Endothelial cell of umbilical vein (primary cell): ENCODE data around the gene DCLRE1A. TPM values are rescaled to one million over a fixed set of nuclear protein-coding genes. Genes with fewer than 3 reads are reported as not detected.
A peak's percentile ranks its signal among the peaks of the same experiment; 100 is the strongest.

ENCODE experiments used
- BruUV-seq: library from RNA; stranded (reverse); fragments of 400-500 nt; replicated peaks from 2 replicates; lab custom pipeline; 2021; lab: Mats Ljungman, UMichigan
- CTCF ChIA-PET: fragments of 300-600, 350-600 bp; sonication (Branson Sonifier 250); formaldehyde crosslinking; loops from one replicate; lab custom pipeline; 2021; ENCODE audit warnings: antibody characterized with exemption, inconsistent platforms; lab: Charles Lee
- POLR2A ChIA-PET: fragments of 300-600, 350-600 bp; sonication (Branson Sonifier 250); formaldehyde crosslinking; loops from one replicate; lab custom pipeline; 2021; ENCODE audit warnings: antibody characterized with exemption, inconsistent platforms; lab: Charles Lee
- DNase-seq: peaks from one replicate; pipeline ENCODE4 v3.0.0-alpha.2; 2011; ENCODE audit warnings: low read depth, low spot score
- FAIRE-seq: peaks from 2 replicates; lab custom pipeline; 2011; peaks lifted over from hg19 to GRCh38; lab: Jason Lieb, UNC
- H2AFZ ChIP-seq: 2 replicates; pipeline ENCODE4 v1.6.0; 2012; ENCODE audit warnings: low read depth, low read length, control low read depth, inconsistent platforms
- H3K27ac ChIP-seq: 2 replicates; pipeline ENCODE4 v1.5.1; 2011; ENCODE audit warnings: low read depth, mild to moderate bottlenecking, control low read depth, low read length, moderate library complexity; ENCODE audit not compliant: insufficient read depth
- H3K27me3 ChIP-seq, 2 experiments: 2 replicates each; pipeline versions ENCODE4 v1.6.0 to v1.6.1; 2011; ENCODE audit warnings: low read length in 2 of 2, mixed read lengths in 1 of 2; ENCODE audit not compliant: control insufficient read depth in 2 of 2, insufficient read depth in 2 of 2
- H3K36me3 ChIP-seq, 2 experiments: 2 replicates in 1 of 2; 3 replicates in 1 of 2; pipeline ENCODE4 v1.5.1; 2011; ENCODE audit warnings: low read length in 2 of 2, mild to moderate bottlenecking in 1 of 2, moderate library complexity in 1 of 2; ENCODE audit not compliant: control insufficient read depth in 2 of 2, insufficient read depth in 2 of 2; ENCODE audit errors: extremely low read depth in 1 of 2
- H3K4me1 ChIP-seq: 3 replicates; pipeline ENCODE4 v1.5.1; 2011; ENCODE audit warnings: mild to moderate bottlenecking, low read length; ENCODE audit not compliant: control insufficient read depth, insufficient read depth; ENCODE audit errors: extremely low read depth
- H3K4me2 ChIP-seq: 2 replicates; pipeline ENCODE4 v1.6.1; 2011; ENCODE audit warnings: low read length, control low read depth, mixed read lengths; ENCODE audit not compliant: insufficient read depth
- H3K4me3 ChIP-seq, 3 experiments: fragments of 200-600 bp in 1 of 3; sonication (generic), shearing (Covaris generic) in 1 of 3; replicated peaks in 1 of 3; 2 replicates each; pipeline ENCODE4 v1.5.1; 2011 to 2016; ENCODE audit warnings: control low read depth in 3 of 3, low read length in 3 of 3, mild to moderate bottlenecking in 2 of 3, inconsistent platforms in 1 of 3, low read depth in 1 of 3, moderate library complexity in 1 of 3; ENCODE audit not compliant: insufficient read depth in 1 of 3
- H3K79me2 ChIP-seq: 2 replicates; pipeline ENCODE4 v1.6.0; 2012; ENCODE audit warnings: low read length, inconsistent platforms; ENCODE audit not compliant: control insufficient read depth, insufficient read depth
- H3K9ac ChIP-seq: replicated peaks from 2 replicates; pipeline ENCODE3; 2011; ENCODE audit warnings: low read length, control low read depth; ENCODE audit not compliant: insufficient read depth; ENCODE audit errors: extremely low read depth
- H3K9me1 ChIP-seq: replicated peaks from 3 replicates; pipeline ENCODE4 v1.6.0; 2011; ENCODE audit warnings: mild to moderate bottlenecking, low read length; ENCODE audit not compliant: control insufficient read depth, insufficient read depth; ENCODE audit errors: extremely low read depth
- H3K9me3 ChIP-seq: replicated peaks from 2 replicates; pipeline ENCODE4 v1.5.1; 2012; ENCODE audit warnings: low read length, inconsistent platforms; ENCODE audit not compliant: control insufficient read depth, insufficient read depth
- H4K20me1 ChIP-seq: replicated peaks from 2 replicates; pipeline ENCODE3; 2011; ENCODE audit warnings: mild to moderate bottlenecking, low read length; ENCODE audit not compliant: control insufficient read depth, insufficient read depth; ENCODE audit errors: extremely low read depth
- CTCF ChIP-seq, 2 donors: IDR thresholded peaks; 1 replicate in 1 of 2; 2 replicates in 1 of 2; pipeline ENCODE4 v1.5.1; 2011; ENCODE audit warnings: low read length in 2 of 2, mild to moderate bottlenecking in 2 of 2, moderate library complexity in 2 of 2, control low read depth in 1 of 2, inconsistent platforms in 1 of 2, low read depth in 1 of 2; ENCODE audit not compliant: insufficient read depth in 1 of 2; ENCODE audit errors: extremely low read depth in 1 of 2
- FOS ChIP-seq: IDR thresholded peaks from 2 replicates; pipeline ENCODE4 v1.6.1; 2011; ENCODE audit warnings: mild to moderate bottlenecking, low read length, moderate library complexity, borderline replicate concordance; ENCODE audit not compliant: insufficient read depth
- GATA2 ChIP-seq: IDR thresholded peaks from 2 replicates; pipeline ENCODE4 v1.7.0; 2011; ENCODE audit warnings: low read depth, mild to moderate bottlenecking, moderate library complexity, mixed read lengths, low read length; ENCODE audit not compliant: insufficient read length, insufficient read depth
- JUN ChIP-seq: IDR thresholded peaks from 2 replicates; pipeline ENCODE4 v1.6.1; 2011; ENCODE audit warnings: borderline replicate concordance, low read depth; ENCODE audit not compliant: insufficient read length, insufficient read depth
- MYC ChIP-seq: IDR thresholded peaks from one replicate; pipeline ENCODE4 v1.6.1; 2011; ENCODE audit warnings: mild to moderate bottlenecking, low read depth, low read length
- POLR2AphosphoS5 ChIP-seq: IDR thresholded peaks from 2 replicates; pipeline ENCODE4 v1.6.1; 2012; ENCODE audit warnings: low read depth, mild to moderate bottlenecking, control low read depth, low read length, moderate library complexity; ENCODE audit not compliant: insufficient read depth
- dilution Hi-C: fragments of 300-500 bp; cut with MboI; formaldehyde crosslinking; loops from one replicate; pipeline ENCODE4 v1.15.0; 2019; ENCODE audit warnings: low sequenced_read_pairs; ENCODE audit not compliant: extremely low pct_ligation_motif_present
- intact Hi-C: fragments of 100-400 bp; cut with micrococcal nuclease; formaldehyde crosslinking; loops from one replicate; pipeline ENCODE4 v1.10.0; 2022
- polyA plus RNA-seq, 4 experiments: library from polyadenylated mRNA; depleted of rRNA in 3 of 4; stranded (reverse) in 3 of 4; unstranded in 1 of 4; fragments of >200 nt; gene quantifications; 2 replicates each; pipeline versions ENCODE4 v1.2.1 to v1.2.3, GENCODE V29; 2011 to 2012; ENCODE audit warnings: missing spikeins in 1 of 4
- total RNA-seq: library from RNA; stranded (reverse); gene quantifications from 2 replicates; pipeline ENCODE4 v1.2.3, GENCODE V29; 2021

Gene DCLRE1A
- total and polyA plus RNA-seq, 2 donors (not counting 3 experiments of a cell fraction or from before 2014, with no cell fraction given): 3.6 to 6.7 TPM

DNA sequence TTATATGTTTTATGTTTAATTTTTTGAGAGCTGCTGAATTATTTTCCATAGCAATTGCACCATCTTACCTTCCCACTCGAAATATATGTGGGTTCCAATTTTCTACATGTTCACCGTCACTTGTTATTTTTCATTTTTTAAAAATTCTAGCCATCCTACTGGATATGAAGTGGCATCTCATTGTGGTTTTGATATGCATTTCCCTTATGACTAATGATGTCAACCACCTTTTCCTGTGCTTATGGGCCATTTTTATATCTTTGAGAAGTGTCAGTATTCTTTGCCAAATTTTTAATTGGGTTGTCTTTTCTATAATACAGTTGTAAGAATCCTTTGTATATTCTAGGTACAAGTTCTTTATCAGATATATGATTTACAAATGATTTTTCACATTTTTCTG lies 28.4 kb upstream of the DCLRE1A start:
- DNase-seq: no peak
- no peak overlapping the region for H3K4me3 ChIP-seq
- ChIA-PET POLR2A (no interaction called here), CTCF (no interaction called here)
- no peaks in the 10 kb centered on the region for H3K9me1 ChIP-seq
- intact Hi-C loops: no loop called here
- H3K27me3 ChIP-seq: no peaks in the 10 kb centered on the region
- no peak overlapping the region for H2AFZ ChIP-seq
- no peaks in the 10 kb centered on the region for H3K9me3 ChIP-seq
- TF ChIP-seq GATA2 (no peak), JUN (no peak), CTCF (IDR thresholded peaks at IDR 0.05; ENCODE audit: extremely low read depth in 1 of 2, insufficient read depth in 1 of 2, low read depth in 1 of 2, low read length in 2 of 2) (no peak), FOS (peak; percentile 25)
- H4K20me1 ChIP-seq: no peaks in the 10 kb centered on the region
- no peak overlapping the region for H3K27ac ChIP-seq
- H3K36me3 ChIP-seq: peaks cover 0 to 5% of the 10 kb centered on the region in 2 experiments
- peaks cover 27% of the 10 kb centered on the region for H3K4me1 ChIP-seq
- H3K4me2 ChIP-seq: no peak overlapping the region
- dilution Hi-C loops: no loop called here
- peaks cover 7% of the 10 kb centered on the region for H3K79me2 ChIP-seq
- BruUV-seq: no TSS peak
- no peak overlapping the region for H3K9ac ChIP-seq
- no peak for FAIRE-seq

DNA sequence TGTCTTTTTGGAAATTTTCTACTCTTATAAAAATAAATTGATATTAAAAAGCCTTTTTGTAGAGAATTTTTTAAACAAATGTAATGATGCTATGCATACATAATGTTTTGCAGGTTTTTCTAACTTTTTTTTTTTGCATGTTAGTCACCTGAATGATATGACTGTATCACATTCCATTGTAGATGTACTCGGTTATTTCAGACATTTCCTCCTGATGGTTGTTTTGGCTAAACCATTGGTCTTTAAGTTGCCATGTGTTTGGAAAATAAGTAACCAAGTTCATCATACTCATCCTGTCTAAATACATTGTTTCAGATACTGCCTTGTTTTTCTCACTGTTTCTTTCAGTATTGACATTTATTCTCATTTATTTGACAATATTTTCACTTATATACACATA lies 26.4 kb upstream of the DCLRE1A start:
- dilution Hi-C loops: no loop called here

More for the DNA sequence above, 26.4 kb upstream of the DCLRE1A start:
- DNase-seq: peak; percentile 78
- Histone ChIP-seq H3K4me3 (no peak overlapping the region), H3K27ac (peak overlapping the region; percentile 78), H3K27me3 (no peaks in the 10 kb centered on the region), H2AFZ (no peak overlapping the region), H3K4me2 (peak overlapping the region; percentile 40), H3K4me1 (peaks cover 28% of the 10 kb centered on the region), H3K9me3 (no peaks in the 10 kb centered on the region), H3K79me2 (peaks cover 11% of the 10 kb centered on the region), H3K9me1 (no peaks in the 10 kb centered on the region), H4K20me1 (no peaks in the 10 kb centered on the region), H3K9ac (peak overlapping the region; percentile 34), H3K36me3 (peaks cover 0 to 5% of the 10 kb centered on the region in 2 experiments)
- ChIA-PET POLR2A (no interaction called here), CTCF (no interaction called here)
- FAIRE-seq: peak; percentile 82
- intact Hi-C loops: loop anchor here (2.0 kb wide), 1 partner anchor 51 kb away; no protein-coding TSS in a partner anchor
- peak; percentile 38 for TF ChIP-seq POLR2AphosphoS5
- no peak for TF ChIP-seq MYC
- TF ChIP-seq CTCF (IDR thresholded peaks at IDR 0.05; ENCODE audit: extremely low read depth in 1 of 2, insufficient read depth in 1 of 2, low read depth in 1 of 2, low read length in 2 of 2): no peak
- peak; percentile 78 for TF ChIP-seq JUN
- peak; percentile 25 for TF ChIP-seq FOS
- BruUV-seq: no TSS peak
